Smooth muscle cell (in vitro differentiated cells): Measurements from ENCODE around the gene CFAP97D2. TPM values are rescaled to one million over a fixed set of nuclear protein-coding genes. Genes with fewer than 3 reads are reported as not detected.

Experiments
- DNase-seq: peaks from one replicate; lab custom pipeline; 2025; ENCODE audit not compliant: unreplicated experiment; lab: John Stamatoyannopoulos, UW
- H2AFZ ChIP-seq: fragments of 200-600 bp; sonication (generic); 2 replicates; pipeline ENCODE4 v1.6.0; 2016; ENCODE audit warnings: antibody characterized with exemption, low read depth, mild to moderate bottlenecking
- H3F3A ChIP-seq: fragments of 200-600 bp; sonication (generic); 2 replicates; pipeline ENCODE4 v1.6.0; 2017; ENCODE audit warnings: antibody characterized with exemption, low read depth
- H3K27ac ChIP-seq: fragments of 200-600 bp; sonication (generic); 2 replicates; pipeline ENCODE4 v1.5.1; 2016; ENCODE audit warnings: low read depth, mild to moderate bottlenecking
- H3K27me3 ChIP-seq: fragments of 200-600 bp; sonication (generic); 2 replicates; pipeline ENCODE4 v1.6.1; 2016; ENCODE audit warnings: low read depth, mild to moderate bottlenecking
- H3K36me3 ChIP-seq: fragments of 200-600 bp; sonication (generic); 2 replicates; pipeline ENCODE4 v1.5.1; 2016; ENCODE audit warnings: low read depth
- H3K4me1 ChIP-seq: fragments of 200-600 bp; sonication (generic); 2 replicates; pipeline ENCODE4 v1.5.1; 2016; ENCODE audit warnings: low read depth
- H3K4me2 ChIP-seq: fragments of 200-600 bp; sonication (generic); 2 replicates; pipeline ENCODE4 v1.6.0; 2016; ENCODE audit warnings: mild to moderate bottlenecking
- H3K4me3 ChIP-seq: fragments of 200-600 bp; sonication (generic); 2 replicates; pipeline ENCODE4 v1.5.1; 2016; ENCODE audit warnings: mild to moderate bottlenecking
- H3K79me2 ChIP-seq: fragments of 200-600 bp; sonication (generic); 2 replicates; pipeline ENCODE4 v1.6.0; 2016; ENCODE audit warnings: low read depth, mild to moderate bottlenecking
- H3K9ac ChIP-seq: fragments of 200-600 bp; sonication (generic); 2 replicates; pipeline ENCODE4 v1.6.0; 2016; ENCODE audit warnings: low read depth
- H3K9me3 ChIP-seq: fragments of 200-600 bp; sonication (generic); replicated peaks from 2 replicates; pipeline ENCODE4 v1.5.1; 2016; ENCODE audit warnings: low read depth
- H4K20me1 ChIP-seq: fragments of 200-600 bp; sonication (generic); 2 replicates; pipeline ENCODE4 v1.6.0; 2016; ENCODE audit warnings: low read depth
- CTCF ChIP-seq: fragments of 200-600 bp; sonication (generic); IDR thresholded peaks from 2 replicates; pipeline ENCODE4 v1.5.1; 2017; ENCODE audit warnings: borderline replicate concordance, mild to moderate bottlenecking, antibody characterized with exemption; ENCODE audit not compliant: insufficient read depth, poor library complexity, severe bottlenecking
- WGBS: methylation state at CpG from one replicate; pipeline ENCODE4 v1.1.7; 2016; ENCODE audit warnings: low lambda C conversion rate; 5-methylcytosine and 5-hydroxymethylcytosine counted together
- microRNA-seq: library from miRNA; unstranded; fragments of <30 nt; microRNA quantifications from one replicate; pipeline ENCODE4, GENCODE V29; 2016; ENCODE audit warnings: borderline number of aligned reads
- polyA plus RNA-seq: library from polyadenylated mRNA; unstranded; fragments of >200 nt; fragmentation: Nextera tagmentation; extraction: Ambion mirVana; gene quantifications from 2 replicates; pipeline ENCODE4 v1.2.1, GENCODE V29; 2016
- small RNA-seq: library from RNA; depleted of rRNA; stranded (forward); fragments of <200 nt; gene quantifications from one replicate; pipeline ENCODE3, GENCODE V24; 2014
- total RNA-seq: library from RNA; depleted of rRNA; stranded (reverse); fragments of >200 nt; gene quantifications from 2 replicates; pipeline ENCODE4 v1.2.3, GENCODE V29; 2014

The CFAP97D2 gene
- total and polyA plus RNA-seq, 2 experiments from 2014 or later: not detected

GRCh38 chr13:114269281-114269770 lies 90.3 kb downstream of the CFAP97D2 start:
- Histone ChIP-seq H3K27ac (no peak overlapping the region), H2AFZ (no peak overlapping the region), H3K4me1 (no peaks in the 10 kb centered on the region), H3K4me2 (no peak overlapping the region), H3K27me3 (no peaks in the 10 kb centered on the region), H3K79me2 (no peaks in the 10 kb centered on the region), H3K9ac (no peak overlapping the region), H4K20me1 (no peaks in the 10 kb centered on the region), H3K4me3 (no peak overlapping the region), H3K36me3 (peaks cover 25% of the 10 kb centered on the region), H3F3A (no peaks in the 10 kb centered on the region), H3K9me3 (no peaks in the 10 kb centered on the region)
- DNase-seq: no peak
- 98% methylated on average over 4 of the region's 4 CpGs for WGBS
- no peak for TF ChIP-seq CTCF

Small RNA genes lying within 50 kb of the gene (microRNA-seq; reads per million reads assigned to microRNA genes)
- gene MIR548AR: not detected

Small RNA genes lying within 50 kb of the gene (small RNA-seq; reads per million reads assigned to genes)
- not detected for gene MIR548AR

Other genes with a start within 250 kb of the CFAP97D2 start
- gene C13orf46, start 205.2 kb upstream of the CFAP97D2 start, total RNA-seq: 5.8 TPM in 1 of 2 replicates, not detected in the other
- 0.26 and 0.87 TPM in 2 replicates for gene C13orf46, start 205.2 kb upstream of the CFAP97D2 start, polyA plus RNA-seq
- gene RASA3, start 46.6 kb upstream of the CFAP97D2 start, total RNA-seq: 21.3 and 23.4 TPM in 2 replicates
- 24.4 and 26.8 TPM in 2 replicates for gene RASA3, start 46.6 kb upstream of the CFAP97D2 start, polyA plus RNA-seq
- gene CDC16, start 55.6 kb downstream of the CFAP97D2 start, total RNA-seq: 43.8 and 60.7 TPM in 2 replicates
- gene CDC16, start 55.6 kb downstream of the CFAP97D2 start, polyA plus RNA-seq: 31.5 and 51.0 TPM in 2 replicates
- gene UPF3A, start 102.3 kb downstream of the CFAP97D2 start, total RNA-seq: 22.4 and 26.1 TPM in 2 replicates
- gene UPF3A, start 102.3 kb downstream of the CFAP97D2 start, polyA plus RNA-seq: 34.1 and 46.6 TPM in 2 replicates
- gene CHAMP1, start 135.2 kb downstream of the CFAP97D2 start, total RNA-seq: 12.0 and 20.6 TPM in 2 replicates
- 10.6 and 12.1 TPM in 2 replicates for gene CHAMP1, start 135.2 kb downstream of the CFAP97D2 start, polyA plus RNA-seq